Measurements from ENCODE around the gene RSAD1.

RSAD1 gene

GRCh38 chr17:50461550-50462132, 17.0 kb upstream of the RSAD1 start:
- Histone ChIP-seq H3K4me3 (ENCODE audit: severe bottlenecking) (no peak overlapping the region), H3K27ac (ENCODE audit: poor library complexity, severe bottlenecking) (no peak overlapping the region), H3K36me3 (ENCODE audit: low read depth) (peaks cover 16% of the 10 kb centered on the region), H3K27me3 (ENCODE audit: insufficient read depth, poor library complexity, severe bottlenecking) (no peaks in the 10 kb centered on the region), H3K9me3 (ENCODE audit: severe bottlenecking) (no peaks in the 10 kb centered on the region), H3K4me1 (ENCODE audit: insufficient read depth, poor library complexity, severe bottlenecking) (peaks cover 14% of the 10 kb centered on the region)
- no peak for ATAC-seq (ENCODE audit: low read depth)
- DNase-seq (ENCODE audit: low spot score), result no peak
- no peak for TF ChIP-seq CTCF (IDR thresholded peaks at IDR 0.05; ENCODE audit: poor library complexity, severe bottlenecking)

- Histone ChIP-seq H3K36me3 (ENCODE audit: low read depth) (peaks cover 16% of the 10 kb centered on the region), H3K27me3 (ENCODE audit: insufficient read depth, poor library complexity, severe bottlenecking) (no peaks in the 10 kb centered on the region), H3K9me3 (ENCODE audit: severe bottlenecking) (no peaks in the 10 kb centered on the region), H3K4me3 (ENCODE audit: severe bottlenecking) (no peak overlapping the region), H3K4me1 (ENCODE audit: insufficient read depth, poor library complexity, severe bottlenecking) (peaks cover 14% of the 10 kb centered on the region), H3K27ac (ENCODE audit: poor library complexity, severe bottlenecking) (no peak overlapping the region)
- ATAC-seq (ENCODE audit: low read depth), result no peak
- no peak for DNase-seq (ENCODE audit: low spot score)
- no peak for TF ChIP-seq CTCF (IDR thresholded peaks at IDR 0.05; ENCODE audit: poor library complexity, severe bottlenecking)
Measured at GRCh38 chr17:50462446-50462845, 16.2 kb upstream of the RSAD1 start.

GRCh38 chr17:50464121-50464520, 14.5 kb upstream of the RSAD1 start:
- no peak for TF ChIP-seq CTCF (IDR thresholded peaks at IDR 0.05; ENCODE audit: poor library complexity, severe bottlenecking)
- ATAC-seq (ENCODE audit: low read depth) (no peak), DNase-seq (ENCODE audit: low spot score) (no peak)
- Histone ChIP-seq H3K27me3 (ENCODE audit: insufficient read depth, poor library complexity, severe bottlenecking) (no peaks in the 10 kb centered on the region), H3K27ac (ENCODE audit: poor library complexity, severe bottlenecking) (no peak overlapping the region), H3K36me3 (ENCODE audit: low read depth) (peaks cover 16% of the 10 kb centered on the region), H3K9me3 (ENCODE audit: severe bottlenecking) (no peaks in the 10 kb centered on the region), H3K4me3 (ENCODE audit: severe bottlenecking) (no peak overlapping the region), H3K4me1 (ENCODE audit: insufficient read depth, poor library complexity, severe bottlenecking) (no peaks in the 10 kb centered on the region)

GRCh38 chr17:50464736-50465135, 13.9 kb upstream of the RSAD1 start:
- no peak for TF ChIP-seq CTCF (IDR thresholded peaks at IDR 0.05; ENCODE audit: poor library complexity, severe bottlenecking)
- ATAC-seq (ENCODE audit: low read depth), result no peak

GRCh38 chr17:50465171-50465570, 13.5 kb upstream of the RSAD1 start:
- no peaks in the 10 kb centered on the region for H3K4me1 ChIP-seq (ENCODE audit: insufficient read depth, poor library complexity, severe bottlenecking)
- H3K9me3 ChIP-seq (ENCODE audit: severe bottlenecking), result no peaks in the 10 kb centered on the region
- H3K27me3 ChIP-seq (ENCODE audit: insufficient read depth, poor library complexity, severe bottlenecking), result no peaks in the 10 kb centered on the region
- peaks cover 16% of the 10 kb centered on the region for H3K36me3 ChIP-seq (ENCODE audit: low read depth)
- no peak for TF ChIP-seq CTCF (IDR thresholded peaks at IDR 0.05; ENCODE audit: poor library complexity, severe bottlenecking)
- H3K27ac ChIP-seq (ENCODE audit: poor library complexity, severe bottlenecking), result no peak overlapping the region
- DNase-seq (ENCODE audit: low spot score), result no peak
- ATAC-seq (ENCODE audit: low read depth), result no peak
- no peak overlapping the region for H3K4me3 ChIP-seq (ENCODE audit: severe bottlenecking)

More at GRCh38 chr17:50464736-50465135, 13.9 kb upstream of the RSAD1 start:
- Histone ChIP-seq H3K4me3 (ENCODE audit: severe bottlenecking) (no peak overlapping the region), H3K4me1 (ENCODE audit: insufficient read depth, poor library complexity, severe bottlenecking) (no peaks in the 10 kb centered on the region), H3K9me3 (ENCODE audit: severe bottlenecking) (no peaks in the 10 kb centered on the region), H3K27ac (ENCODE audit: poor library complexity, severe bottlenecking) (no peak overlapping the region), H3K27me3 (ENCODE audit: insufficient read depth, poor library complexity, severe bottlenecking) (no peaks in the 10 kb centered on the region), H3K36me3 (ENCODE audit: low read depth) (peaks cover 16% of the 10 kb centered on the region)
- peak; percentile 38 for DNase-seq (ENCODE audit: low spot score)
